CD1c-positive myeloid dendritic cell (primary cell): ENCODE data around the gene CCDC28B.

Experiments
- DNase-seq: peaks from one replicate; pipeline ENCODE4 v3.0.0-alpha.2; 2016; ENCODE audit errors: extremely low spot score

The CCDC28B gene

DNA sequence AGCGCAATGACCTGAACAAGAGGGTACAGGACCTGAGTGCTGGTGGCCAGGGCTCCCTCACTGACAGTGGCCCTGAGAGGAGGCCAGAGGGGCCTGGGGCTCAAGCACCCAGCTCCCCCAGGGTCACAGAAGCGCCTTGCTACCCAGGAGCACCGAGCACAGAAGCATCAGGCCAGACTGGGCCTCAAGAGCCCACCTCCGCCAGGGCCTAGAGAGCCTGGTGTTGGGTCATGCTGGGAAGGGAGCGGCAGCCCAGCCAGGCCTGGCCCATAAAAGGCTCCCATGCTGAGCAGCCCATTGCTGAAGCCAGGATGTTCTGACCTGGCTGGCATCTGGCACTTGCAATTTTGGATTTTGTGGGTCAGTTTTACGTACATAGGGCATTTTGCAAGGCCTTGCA lies 5.4 kb upstream of the CCDC28B start:
- DNase-seq, result no peak

DNA sequence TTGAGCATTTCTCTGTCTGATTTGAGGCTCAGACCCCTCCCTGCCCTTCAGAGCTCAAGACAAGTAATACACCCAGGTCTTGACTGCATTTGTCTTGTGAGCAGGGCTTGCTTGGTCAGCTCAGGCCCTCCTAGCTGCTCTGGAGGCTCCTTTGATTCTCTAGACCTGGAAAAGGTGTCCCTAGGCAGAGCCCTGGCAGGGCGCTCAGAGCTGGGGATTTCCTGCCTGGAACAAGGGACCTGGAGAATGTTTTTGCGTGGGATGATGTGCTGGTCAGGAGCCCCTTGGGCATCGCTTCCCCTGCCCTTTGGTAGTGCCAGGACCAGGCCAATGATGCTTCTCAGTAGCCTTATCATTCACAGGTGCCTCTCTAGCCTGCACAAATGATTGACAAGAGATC lies 4.9 kb upstream of the CCDC28B start:
- DNase-seq, result no peak

DNA sequence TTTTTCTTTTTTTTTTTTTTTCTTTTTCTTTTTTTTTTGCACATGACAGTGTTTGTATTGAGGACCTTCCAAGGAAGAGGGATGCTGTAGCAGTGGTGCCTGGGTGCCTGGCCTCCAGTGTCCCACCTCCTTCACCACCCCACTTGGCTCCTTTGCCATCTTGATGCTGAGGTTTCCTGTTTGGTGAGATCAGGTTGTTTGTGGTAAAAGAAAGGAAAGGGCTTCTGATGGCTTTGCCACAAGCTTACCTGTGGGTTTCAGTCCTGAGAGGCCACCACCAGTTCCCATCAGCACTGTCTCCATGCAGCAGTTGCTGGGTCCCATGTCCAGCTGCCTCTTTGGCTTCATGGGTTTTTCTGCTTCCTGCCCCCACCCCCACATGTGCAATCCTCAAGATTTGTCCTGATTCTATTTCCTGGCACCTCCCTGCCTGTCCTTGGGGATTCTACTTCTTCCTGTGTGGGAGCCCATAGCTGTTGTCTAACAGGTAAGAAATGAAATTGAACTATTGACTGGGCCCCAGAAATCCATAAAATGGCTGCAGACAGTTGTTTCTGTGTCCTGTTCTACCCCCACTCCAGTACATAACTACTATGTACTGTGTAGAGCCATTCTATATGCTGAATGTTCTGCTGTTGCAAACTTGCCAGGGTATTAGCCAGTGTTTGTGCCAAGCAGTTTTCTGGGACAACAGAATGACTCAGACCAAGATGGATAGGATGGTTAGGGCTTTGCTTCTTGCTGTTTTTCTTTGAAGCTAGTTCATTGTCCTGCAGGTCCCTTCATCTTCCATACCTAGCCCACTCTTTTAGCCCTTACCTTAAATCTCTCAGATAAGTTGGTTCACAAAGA lies 4.2 kb upstream of the CCDC28B start:
- DNase-seq, result no peak

DNA sequence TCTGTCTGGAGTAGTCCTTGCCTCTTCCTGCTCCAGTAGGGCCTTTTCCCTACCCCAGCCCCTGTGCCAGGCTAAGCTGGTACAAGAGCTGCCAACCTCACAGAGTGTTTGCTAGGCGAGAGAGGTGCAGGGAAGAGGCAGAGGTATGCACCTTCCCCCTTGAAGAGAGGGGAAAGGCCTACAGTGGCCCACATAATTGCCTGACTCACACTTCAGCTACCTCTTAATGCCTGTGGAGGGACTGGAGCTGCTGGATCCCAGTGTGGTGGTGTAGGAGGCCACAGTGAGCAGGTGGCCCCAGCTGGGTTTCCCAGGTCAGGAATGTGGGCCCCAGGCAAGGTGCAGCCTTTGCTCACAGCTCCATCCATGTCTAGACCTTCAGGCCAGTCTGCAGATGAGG lies 3.3 kb upstream of the CCDC28B start:
- no peak for DNase-seq

DNA sequence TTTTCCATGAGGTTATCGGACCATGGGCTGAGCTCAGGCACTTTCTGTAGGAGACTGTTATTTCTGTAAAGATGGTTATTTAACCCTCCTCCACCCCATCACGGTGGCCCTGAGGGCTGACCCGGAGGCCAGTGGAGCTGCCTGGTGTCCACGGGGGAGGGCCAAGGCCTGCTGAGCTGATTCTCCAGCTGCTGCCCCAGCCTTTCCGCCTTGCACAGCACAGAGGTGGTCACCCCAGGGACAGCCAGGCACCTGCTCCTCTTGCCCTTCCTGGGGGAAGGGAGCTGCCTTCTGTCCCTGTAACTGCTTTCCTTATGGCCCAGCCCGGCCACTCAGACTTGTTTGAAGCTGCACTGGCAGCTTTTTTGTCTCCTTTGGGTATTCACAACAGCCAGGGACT lies 2.6 kb upstream of the CCDC28B start:
- DNase-seq, result no peak

DNA sequence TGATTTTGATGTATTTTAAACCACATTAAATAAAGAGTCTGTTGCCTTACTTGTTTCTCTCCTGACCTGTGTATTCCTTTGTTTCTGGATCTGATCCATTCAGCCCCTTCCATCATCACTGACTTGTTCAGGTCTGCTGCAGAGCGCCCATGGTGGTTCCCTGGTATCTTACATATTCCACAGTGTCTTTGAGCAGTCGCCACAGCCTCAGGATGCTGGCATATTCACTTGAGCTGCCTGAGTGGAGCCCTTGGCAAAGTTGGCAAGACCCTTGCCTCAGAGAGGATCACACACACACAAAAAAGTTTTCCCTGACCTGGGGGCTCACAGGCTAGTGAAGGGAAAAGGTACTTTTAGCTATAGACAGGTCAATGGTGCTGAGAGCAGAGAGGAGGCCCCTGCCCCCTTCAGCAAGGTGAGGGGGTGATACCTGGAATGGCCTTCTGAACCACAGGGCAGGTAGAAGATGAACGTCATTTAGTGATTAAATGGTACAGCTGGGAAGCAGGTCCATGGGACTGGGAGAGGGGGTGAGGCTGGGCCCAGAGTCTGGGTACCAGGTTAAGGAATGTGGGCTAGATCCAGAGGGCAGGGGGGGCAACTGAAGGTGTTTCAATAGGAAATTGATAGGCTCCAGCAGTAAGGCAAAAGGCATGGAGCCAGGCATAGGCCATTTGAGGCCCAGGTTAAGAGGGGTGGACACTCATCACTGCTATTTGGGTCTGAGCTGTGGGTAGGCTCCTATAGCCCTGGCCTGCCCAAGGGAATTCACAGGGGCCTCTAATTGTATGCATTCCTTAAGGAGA lies 2.0 kb upstream of the CCDC28B start:
- DNase-seq, result no peak

DNA sequence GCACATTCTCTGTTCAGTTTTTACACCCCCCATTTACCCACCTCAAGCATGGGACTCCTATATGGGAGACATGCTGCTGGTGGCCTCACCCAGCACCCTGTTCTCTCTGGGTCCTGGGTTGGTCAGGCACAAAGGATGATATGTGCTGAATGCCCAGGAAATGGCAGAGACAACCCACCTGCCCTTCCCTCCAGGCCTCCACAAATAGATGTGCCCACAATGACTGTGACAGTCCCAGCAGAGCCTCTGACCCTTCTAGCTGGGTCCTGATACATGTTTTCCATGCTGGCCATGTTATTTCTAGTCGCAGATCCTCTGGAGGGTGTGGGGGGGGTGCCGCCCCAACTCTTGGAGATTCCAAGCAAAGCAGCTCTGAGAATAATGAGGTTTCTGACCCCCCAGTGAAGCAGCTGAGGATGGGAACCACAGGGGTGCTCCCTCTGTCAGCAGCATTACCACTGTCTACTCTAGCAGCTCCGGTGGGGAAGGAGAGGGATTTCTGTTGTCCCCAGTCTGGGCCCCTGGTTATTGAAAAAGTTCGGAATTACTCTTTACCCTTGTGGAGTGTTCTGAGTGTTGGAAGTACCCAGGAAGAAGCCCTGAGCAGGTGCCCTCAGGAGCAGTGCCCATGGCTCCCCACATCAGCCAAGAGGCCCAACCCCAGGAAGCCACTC lies 1.2 kb upstream of the CCDC28B start:
- no peak for DNase-seq

DNA sequence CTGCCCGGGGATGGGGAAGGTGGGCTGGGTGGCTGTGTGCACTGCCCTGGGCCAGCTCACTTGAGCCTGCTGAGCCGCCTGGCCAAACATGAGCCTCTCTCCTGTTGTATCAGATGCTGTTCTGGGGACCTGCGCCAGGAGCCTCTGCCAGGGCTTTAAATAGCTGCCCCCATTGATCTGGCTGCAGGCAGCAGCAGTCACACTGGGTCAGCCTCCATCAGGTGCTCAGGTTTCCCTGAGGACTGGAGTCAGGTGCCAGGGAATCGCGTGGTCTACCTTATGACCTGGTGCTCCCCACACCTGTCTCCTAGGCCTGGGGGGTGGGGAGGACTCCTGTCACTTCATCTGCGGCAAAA lies 700 bp upstream of the CCDC28B start:
- DNase-seq, result no peak

DNA sequence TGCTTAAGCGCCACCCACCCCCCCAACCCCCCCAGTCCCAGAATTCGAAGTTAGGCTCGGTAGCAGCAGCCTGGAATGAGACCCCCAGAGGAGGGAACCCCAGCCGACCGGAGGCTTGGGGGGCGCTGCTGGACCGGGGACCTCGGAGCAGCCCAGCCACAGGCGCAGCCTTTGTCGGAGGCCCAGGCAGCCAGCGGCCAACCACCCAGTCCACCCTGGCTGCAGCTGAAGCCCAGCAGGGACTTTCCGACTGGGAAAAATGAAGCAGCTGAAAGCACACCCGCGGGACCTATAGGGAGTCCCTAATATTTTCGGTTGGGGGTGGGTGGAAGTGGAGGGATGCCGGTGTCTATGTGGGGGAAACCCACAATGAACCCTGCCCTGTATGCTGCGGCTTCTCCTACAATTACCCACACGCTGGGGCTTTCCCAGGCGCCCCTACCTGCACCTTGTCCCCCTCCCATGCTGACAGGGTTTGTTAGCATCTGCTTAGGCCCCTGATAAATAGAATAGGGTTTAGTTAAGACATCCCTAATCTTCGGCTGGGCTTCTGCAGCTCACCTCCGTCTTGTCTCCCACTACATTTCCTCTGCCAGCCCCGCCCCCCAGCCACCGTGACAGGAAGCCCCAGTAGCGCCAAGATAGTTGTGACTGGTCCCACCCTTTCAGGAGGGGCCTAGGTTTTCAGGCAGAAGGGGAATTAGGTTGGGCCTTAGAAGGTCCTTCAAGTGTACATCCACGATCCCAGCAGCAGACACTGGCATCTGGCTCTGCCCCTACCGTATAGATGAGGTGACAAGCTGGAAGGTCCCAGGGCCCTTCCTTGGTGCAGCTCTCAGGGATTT lies 838 bp downstream of the CCDC28B start:
- peak; percentile 38 for DNase-seq

DNA sequence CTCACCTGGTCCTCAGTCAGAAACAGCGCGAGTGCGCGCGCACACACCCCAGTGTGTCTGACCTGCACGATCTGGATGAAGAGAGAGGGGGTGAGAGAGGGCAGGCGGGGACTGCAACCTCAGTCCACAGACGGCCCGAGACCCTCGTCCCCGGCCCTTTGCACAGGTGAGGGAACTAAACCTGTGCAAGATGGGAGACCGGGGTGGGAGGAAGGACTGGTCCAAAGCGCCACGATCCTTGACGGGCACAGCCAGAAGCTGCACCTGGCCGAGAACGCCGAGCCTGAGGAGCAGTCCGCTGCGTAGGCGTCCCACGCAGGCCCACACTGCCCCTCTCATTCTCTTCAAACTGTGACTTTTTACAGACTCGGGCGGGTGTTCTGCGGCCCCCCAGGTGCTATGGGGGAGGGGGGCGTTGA lies 4.6 kb downstream of the CCDC28B start:
- DNase-seq, result no peak

DNA sequence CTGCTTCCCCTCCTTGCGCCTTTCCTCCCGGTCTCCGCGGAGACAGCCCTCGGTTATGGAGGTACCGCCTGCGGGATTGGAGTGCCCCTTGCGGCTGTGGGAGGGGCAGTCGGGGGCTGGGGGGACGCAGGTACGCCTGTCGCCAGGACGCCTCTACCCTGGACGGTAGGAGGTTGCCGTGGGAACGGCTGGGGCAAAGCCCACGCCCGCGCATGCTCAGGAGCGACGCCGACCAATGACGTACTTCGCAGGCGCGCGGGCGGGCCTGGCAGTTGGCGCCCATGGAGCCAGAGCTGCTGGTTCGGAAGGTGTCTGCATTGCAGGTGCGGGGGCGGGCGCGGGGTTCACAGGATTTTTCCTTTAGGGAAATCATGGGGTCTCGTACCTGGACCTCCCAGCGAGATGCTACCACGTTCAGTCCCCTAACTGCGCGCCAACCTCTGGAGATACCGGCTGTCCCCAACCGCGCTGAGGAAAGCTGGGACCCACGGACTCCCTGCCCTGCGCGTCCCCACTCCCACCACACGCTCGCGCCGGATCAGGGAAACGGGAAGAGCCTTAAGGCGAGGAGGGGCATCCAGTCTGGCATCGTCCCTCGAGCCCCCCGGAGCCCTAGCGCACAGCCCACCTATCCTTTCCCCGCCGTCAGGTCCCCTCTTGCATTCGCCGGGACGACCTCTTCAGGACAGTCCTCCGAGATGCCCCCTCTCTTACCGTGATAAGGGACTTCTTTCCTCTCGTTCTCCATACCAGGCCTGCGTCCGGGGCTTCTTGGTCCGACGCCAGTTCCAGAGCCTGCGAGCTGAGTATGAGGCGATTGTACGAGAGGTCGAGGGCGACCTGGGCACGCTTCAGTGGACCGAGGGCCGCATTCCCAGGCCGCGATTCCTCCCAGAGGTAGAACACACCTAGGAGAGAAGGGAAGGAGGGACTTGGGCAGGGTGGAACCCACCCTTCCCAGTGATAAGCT lies 5.3 kb downstream of the CCDC28B start, which contains the start of gene IQCC:
IQCC (plus strand) TSS at position 271 of the 970 bp plus-strand sequence; CDS start at position 282, 11 bp downstream.
- peak; percentile 91 for DNase-seq

DNA sequence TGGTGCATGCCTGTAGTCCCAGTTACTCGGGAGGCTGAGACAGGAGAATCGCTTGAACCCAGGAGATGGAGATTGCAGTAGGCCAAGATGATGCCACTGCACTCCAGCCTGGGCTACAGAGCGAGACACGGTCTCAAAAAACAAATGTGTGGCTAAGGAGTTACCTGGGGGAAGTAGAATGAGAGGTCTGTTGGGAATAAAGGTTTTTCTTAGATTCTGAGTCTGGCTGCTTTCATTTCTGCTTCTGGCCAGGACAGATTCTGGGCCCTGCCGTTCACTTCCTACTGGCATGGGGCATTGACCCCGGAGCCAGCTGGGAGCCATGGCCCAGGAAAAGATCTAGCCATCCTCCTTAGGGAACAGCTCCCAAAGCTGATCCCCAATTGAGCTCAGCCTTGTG lies 8.1 kb downstream of the CCDC28B start:
- DNase-seq, result no peak

DNA sequence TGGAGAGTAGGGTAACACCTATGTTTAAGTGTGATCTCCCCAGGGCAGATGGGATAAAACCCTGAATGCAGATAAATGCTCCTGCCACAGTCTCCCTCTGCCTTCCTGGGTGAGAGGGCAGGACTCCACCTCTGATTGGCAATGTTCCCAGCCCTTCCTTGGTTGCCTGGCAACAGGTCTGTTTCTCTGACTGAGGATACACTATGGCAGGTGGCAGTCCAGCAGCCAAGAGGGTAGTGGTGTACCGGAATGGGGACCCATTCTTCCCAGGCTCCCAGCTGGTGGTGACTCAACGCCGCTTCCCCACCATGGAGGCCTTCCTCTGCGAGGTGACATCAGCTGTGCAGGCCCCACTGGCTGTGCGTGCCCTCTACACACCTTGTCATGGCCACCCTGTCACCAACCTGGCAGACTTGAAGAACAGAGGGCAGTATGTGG lies 8.5 kb downstream of the CCDC28B start, which contains the start of gene DCDC2B:
DCDC2B (plus strand) TSS at position 199 of the 438 bp plus-strand sequence; CDS start at position 204, 5 bp downstream.
- no peak for DNase-seq

DNA sequence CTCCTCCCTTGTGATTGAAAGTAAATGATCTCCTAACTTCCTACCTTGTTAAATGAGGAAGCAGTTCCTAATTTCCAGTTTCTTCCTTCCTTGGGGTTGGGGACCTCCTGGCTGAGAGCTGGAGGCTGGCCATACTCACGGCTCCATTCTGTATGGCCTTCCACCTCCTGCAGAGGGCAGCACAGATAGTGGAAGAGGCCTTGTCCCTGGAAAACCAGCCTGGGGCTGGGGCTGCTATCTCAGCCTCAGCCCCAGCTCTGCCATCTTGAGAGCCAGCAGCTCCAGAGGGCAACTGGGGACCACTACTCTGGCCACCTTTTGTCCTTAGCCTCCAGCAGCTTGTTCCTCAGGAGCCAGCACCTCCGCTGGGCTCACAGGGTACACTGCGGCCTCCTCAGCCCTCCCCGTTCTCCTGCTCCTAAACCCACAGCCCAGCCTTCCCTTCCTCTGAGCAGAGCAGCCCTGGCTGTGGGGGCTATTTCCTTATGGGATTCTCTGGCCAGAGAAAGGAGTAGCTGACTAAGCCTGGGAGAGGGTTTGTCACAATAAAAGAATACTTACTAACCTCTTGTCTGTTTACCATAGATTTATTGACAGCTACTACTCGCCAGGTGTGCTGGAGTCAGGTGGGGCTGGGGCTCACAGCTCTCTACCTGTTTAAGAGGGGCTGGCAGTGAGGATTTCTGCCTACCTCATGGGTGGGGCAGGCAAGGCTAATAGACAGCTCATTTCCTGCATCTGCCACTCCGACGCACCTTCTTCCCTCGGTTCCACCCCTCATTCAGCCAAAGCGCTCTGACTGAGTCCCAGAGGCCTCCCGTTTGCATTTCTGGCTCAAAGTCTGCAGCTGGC lies 15.5 kb downstream of the CCDC28B start:
- peak; percentile 65 for DNase-seq

DNA sequence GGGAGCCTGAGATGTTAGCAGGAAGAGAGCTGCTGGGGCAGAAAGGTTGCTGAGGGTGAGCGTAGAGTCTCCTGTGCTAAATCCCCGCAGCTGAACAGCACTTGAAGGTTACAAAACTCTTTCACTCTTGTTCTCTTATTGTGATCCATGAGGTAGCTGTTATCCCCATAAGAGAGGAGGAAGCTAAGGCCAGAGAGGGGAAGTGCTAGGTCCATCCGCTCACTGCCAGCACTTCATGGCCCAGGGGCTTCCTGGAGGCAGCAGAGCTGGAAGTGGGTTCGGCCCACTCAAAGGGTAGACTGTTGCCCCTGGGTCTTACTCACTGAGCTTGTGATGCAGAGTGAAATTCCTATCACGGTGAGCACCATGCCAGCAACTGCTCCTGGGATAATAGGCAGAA lies 16.2 kb downstream of the CCDC28B start:
- DNase-seq, result peak; percentile 33

DNA sequence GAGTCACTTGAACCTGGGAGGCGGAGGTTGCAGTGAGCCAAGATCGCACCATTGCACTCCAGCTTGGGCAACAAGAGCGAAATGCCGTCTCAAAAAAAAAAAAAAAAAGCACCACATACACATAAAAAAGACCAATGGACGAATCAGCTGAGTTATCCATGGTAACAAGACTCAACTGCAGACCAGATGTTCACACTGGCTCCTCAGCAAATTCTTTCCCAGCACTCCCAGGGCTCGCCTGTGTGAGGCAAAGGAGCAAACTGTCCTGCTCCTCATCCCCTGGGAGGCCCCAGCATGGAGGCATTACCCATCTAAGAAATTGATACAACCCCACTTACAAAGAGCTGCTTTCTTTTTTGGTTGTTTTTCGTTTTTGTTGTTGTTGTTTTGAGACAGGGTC lies 18.6 kb downstream of the CCDC28B start:
- no peak for DNase-seq

DNA sequence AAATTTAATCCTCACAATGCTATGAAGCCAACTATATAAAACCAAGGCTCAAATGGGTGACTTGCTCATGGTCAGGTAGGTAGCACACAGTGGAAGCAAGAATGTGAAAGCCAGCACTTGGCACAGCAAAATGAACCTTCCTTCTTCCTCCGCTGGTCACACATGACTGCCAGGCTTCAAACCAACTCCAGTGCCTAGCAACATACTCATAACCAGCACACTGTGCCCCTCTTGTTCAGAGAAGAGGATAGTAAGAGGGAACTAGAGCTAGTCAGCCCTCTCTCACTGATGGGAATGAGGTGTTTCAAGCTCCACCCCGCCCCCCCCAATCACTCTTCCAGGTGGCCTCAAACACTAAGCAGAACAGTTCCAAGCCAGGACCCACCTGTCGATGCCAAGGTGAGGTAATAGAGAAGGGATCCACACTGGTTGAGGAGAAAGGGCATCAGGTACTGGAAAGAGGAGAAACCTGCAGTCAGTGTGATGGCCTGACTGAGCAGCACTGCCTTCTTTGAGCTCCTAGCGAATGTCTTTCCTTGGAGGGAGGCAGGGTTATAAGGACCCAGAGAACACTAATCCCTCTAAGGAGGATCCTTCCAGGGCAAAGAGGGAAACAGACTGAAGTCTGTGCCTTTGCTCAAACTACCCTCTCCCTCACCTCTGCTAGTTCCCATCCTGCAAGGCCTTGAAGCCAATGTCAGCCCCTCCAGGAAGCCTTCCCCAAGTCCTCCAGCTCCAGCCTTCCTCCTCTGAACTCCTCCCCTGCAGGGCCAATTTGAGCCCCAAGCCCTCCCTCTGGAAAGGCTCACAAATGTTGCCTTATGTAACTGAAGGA lies 20.6 kb downstream of the CCDC28B start:
- no peak for DNase-seq

DNA sequence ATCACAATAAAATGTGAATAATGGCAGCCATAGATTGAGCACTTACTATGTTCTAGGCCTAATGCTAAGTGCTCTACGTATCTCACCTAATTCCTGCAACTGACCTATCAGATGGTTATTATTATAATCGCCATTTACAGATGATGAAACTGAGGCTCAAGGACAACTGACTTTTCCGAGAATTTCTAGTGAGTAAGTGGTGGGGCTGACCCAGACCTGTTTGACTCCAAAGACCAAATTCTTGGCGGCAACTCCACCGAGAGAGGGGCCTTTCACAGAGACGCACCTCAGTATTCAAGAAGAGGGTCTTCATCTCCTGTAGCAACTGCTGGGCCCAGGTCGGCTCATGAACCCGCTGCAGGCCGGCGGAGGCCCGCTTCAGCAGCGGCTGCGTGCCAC lies 21.2 kb downstream of the CCDC28B start:
- DNase-seq, result no peak
